Lower leg skin (tissue), 4 donors: ENCODE results near the gene NPAS3. TPM values are rescaled to one million over a fixed set of nuclear protein-coding genes. Genes with fewer than 3 reads are reported as not detected.
A peak's percentile ranks its signal among the peaks of the same experiment; 100 is the strongest.

Source experiments
- DNase-seq, 2 donors: peaks; one replicate each; pipeline ENCODE4 v3.0.0-alpha.2; 2019; ENCODE audit warnings: low spot score in 2 of 2
- H3K4me3 ChIP-seq: fragments of 200-600 bp; sonication (generic); 2 replicates; pipeline ENCODE4 v1.5.1; 2017; ENCODE audit warnings: mild to moderate bottlenecking, low read depth; ENCODE audit not compliant: poor library complexity, severe bottlenecking
- POLR2A ChIP-seq, 2 donors: fragments of 450-650 bp; IDR thresholded peaks; one replicate each; pipeline ENCODE4 v1.6.1; 2016 to 2017; ENCODE audit warnings: antibody characterized with exemption in 2 of 2, mild to moderate bottlenecking in 1 of 2, moderate library complexity in 1 of 2
- WGBS, 2 donors: methylation state at CpG; one replicate each; pipeline ENCODE4 v1.1.5; 2018; 5-methylcytosine and 5-hydroxymethylcytosine counted together
- intact Hi-C: fragments of 100-400 bp; cut with DNase I; formaldehyde crosslinking; loops from one replicate; pipeline ENCODE4 v1.15.0; 2023; ENCODE audit warnings: low total_unique reads
- total RNA-seq, 4 donors: library from RNA; depleted of rRNA; stranded (reverse); fragments of >200 nt; gene quantifications; one replicate each; pipeline ENCODE4 v1.1.0, GENCODE V29; 2016
- TF ChIP-seq, protein P1 (sequence below), 3 donors: fragments of 450-650 bp; IDR thresholded peaks; one replicate each; pipeline ENCODE4 v1.5.1; 2016; ENCODE audit warnings: antibody characterized with exemption in 3 of 3, mild to moderate bottlenecking in 3 of 3, moderate library complexity in 2 of 3

Gene NPAS3
- total RNA-seq, 4 donors from 2014 or later: 0.25 to 0.29 TPM; not detected in 2

DNA sequence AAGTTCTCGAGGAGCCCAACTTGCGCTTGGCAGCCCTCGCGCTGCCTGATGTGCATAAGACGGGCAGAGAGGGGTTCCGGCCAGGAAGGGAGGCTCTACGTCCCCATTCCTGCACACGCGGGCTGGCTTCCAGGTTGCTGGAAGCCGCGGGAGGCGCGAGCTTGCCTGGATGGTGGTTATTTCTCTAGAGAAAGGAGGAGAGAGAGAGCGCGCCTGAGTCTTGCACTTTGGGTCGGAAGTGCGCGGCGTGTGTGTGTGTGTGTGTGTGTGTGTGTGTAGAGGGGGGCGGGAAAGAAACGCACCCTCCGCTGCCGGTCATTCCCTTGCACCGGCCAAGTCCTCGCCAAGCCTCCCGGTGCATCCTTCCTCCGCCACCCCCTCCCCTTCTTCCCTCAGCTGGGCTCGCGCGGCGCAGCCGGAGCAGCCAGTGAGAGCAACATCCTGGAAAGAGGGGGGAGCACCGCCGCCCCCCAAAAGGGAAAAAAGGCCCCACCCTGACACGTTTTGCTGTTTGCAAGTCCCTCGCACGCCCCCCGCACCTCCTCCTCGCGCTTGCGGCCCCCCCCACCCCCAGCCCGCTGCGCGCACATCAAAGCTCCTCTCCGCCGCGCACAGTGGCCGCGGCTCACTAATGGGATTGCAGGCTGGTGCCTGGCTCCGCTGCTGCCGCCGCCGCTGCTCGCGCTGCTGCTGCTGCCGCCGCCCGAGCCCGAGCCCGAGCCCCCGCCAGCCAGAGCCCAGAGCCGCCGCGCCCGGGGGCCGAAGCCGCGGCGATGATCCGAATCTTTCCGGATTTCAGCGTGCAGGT, 4.4 kb upstream of the NPAS3 start:
- DNase-seq: no peak
- 0 to 1% methylated on average over 37 to 67 of the region's 72 CpGs for WGBS, 2 donors
- TF ChIP-seq, protein P1, sequence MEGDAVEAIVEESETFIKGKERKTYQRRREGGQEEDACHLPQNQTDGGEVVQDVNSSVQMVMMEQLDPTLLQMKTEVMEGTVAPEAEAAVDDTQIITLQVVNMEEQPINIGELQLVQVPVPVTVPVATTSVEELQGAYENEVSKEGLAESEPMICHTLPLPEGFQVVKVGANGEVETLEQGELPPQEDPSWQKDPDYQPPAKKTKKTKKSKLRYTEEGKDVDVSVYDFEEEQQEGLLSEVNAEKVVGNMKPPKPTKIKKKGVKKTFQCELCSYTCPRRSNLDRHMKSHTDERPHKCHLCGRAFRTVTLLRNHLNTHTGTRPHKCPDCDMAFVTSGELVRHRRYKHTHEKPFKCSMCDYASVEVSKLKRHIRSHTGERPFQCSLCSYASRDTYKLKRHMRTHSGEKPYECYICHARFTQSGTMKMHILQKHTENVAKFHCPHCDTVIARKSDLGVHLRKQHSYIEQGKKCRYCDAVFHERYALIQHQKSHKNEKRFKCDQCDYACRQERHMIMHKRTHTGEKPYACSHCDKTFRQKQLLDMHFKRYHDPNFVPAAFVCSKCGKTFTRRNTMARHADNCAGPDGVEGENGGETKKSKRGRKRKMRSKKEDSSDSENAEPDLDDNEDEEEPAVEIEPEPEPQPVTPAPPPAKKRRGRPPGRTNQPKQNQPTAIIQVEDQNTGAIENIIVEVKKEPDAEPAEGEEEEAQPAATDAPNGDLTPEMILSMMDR (IDR thresholded peaks at IDR 0.05): no peak
- no peak for TF ChIP-seq POLR2A (IDR thresholded peaks at IDR 0.05)
- intact Hi-C loops: no loop called here
- peak overlapping the region; percentile 26 for H3K4me3 ChIP-seq

GRCh38 chr14:32934881-32935633, 3.6 kb upstream of the NPAS3 start:
- intact Hi-C loops: no loop called here
- TF ChIP-seq, protein P1 (IDR thresholded peaks at IDR 0.05): no peak
- TF ChIP-seq POLR2A (IDR thresholded peaks at IDR 0.05): no peak
- peak in 1 of 2 donors; percentile 85 for DNase-seq
- H3K4me3 ChIP-seq: no peak overlapping the region
- 10 to 13% methylated on average over 22 to 27 of the region's 42 CpGs for WGBS, 2 donors

- WGBS, 2 donors: 1% methylated on average over 38 to 57 of the region's 80 CpGs
- TF ChIP-seq POLR2A (IDR thresholded peaks at IDR 0.05): no peak
- TF ChIP-seq, protein P1 (IDR thresholded peaks at IDR 0.05): no peak
- peak; percentile 56 to 96 for DNase-seq
- H3K4me3 ChIP-seq: peak overlapping the region; percentile 48
- intact Hi-C loops: no loop called here
Measured at GRCh38 chr14:32939254-32940065, 781 bp downstream of the NPAS3 start.

GRCh38 chr14:32940066-32940651, 1.5 kb downstream of the NPAS3 start:
- no peak for DNase-seq
- H3K4me3 ChIP-seq: peak overlapping the region; percentile 48
- WGBS, 2 donors: 39 to 40% methylated on average over 13 of the region's 13 CpGs
- intact Hi-C loops: no loop called here
- no peak for TF ChIP-seq POLR2A (IDR thresholded peaks at IDR 0.05)
- TF ChIP-seq, protein P1 (IDR thresholded peaks at IDR 0.05): no peak
